GM23338 (cell line): Measurements from ENCODE around the gene PCSK5.

Source experiments
- CREB1 ChIP-seq: fragments of 250-450 bp; sonication (Bioruptor Pico); IDR thresholded peaks from 2 replicates; pipeline ENCODE4 v1.5.0; 2020; ENCODE audit warnings: low read depth, mild to moderate bottlenecking, moderate library complexity
- EZH2 ChIP-seq: fragments of 200-600 bp; sonication (generic); IDR thresholded peaks from one replicate; pipeline ENCODE4 v1.8.0; 2017; ENCODE audit warnings: antibody characterized with exemption, mild to moderate bottlenecking, low read depth; ENCODE audit not compliant: unreplicated experiment
- EZH2phosphoT487 ChIP-seq: fragments of 200-600 bp; sonication (generic); IDR thresholded peaks from one replicate; pipeline ENCODE4 v1.8.1; 2018; ENCODE audit warnings: antibody characterized with exemption; ENCODE audit not compliant: unreplicated experiment
- JUNB ChIP-seq: IDR thresholded peaks from one replicate; pipeline ENCODE4 v1.6.1; 2016; ENCODE audit warnings: antibody characterized with exemption; ENCODE audit not compliant: unreplicated experiment
- NANOG ChIP-seq: IDR thresholded peaks from 2 replicates; pipeline ENCODE4 v1.6.1; 2016; ENCODE audit warnings: antibody characterized with exemption, borderline replicate concordance
- POLR2AphosphoS5 ChIP-seq: IDR thresholded peaks from 2 replicates; pipeline ENCODE4 v1.6.1; 2016; ENCODE audit warnings: antibody characterized with exemption, low read depth
- STAT1 ChIP-seq: IDR thresholded peaks from one replicate; pipeline ENCODE4 v1.6.1; 2016; ENCODE audit warnings: antibody characterized with exemption; ENCODE audit not compliant: unreplicated experiment
- ZNF114 ChIP-seq: fragments of 250-450 bp; sonication (Bioruptor Pico); IDR thresholded peaks from 2 replicates; pipeline ENCODE4 v1.5.0; 2020; ENCODE audit warnings: mild to moderate bottlenecking, moderate library complexity
- ZNF331 ChIP-seq: fragments of 250-450 bp; sonication (Bioruptor Pico); IDR thresholded peaks from 2 replicates; pipeline ENCODE4 v1.5.0; 2020; ENCODE audit warnings: low read depth, mild to moderate bottlenecking, moderate library complexity
- TF ChIP-seq, protein P1 (sequence below), 2 experiments: fragments of 200-600 bp in 1 of 2; sonication (generic) in 1 of 2; conservative IDR thresholded peaks; 2 replicates each; pipeline versions ENCODE4 v1.5.1 to v1.6.1; 2016 to 2017; ENCODE audit warnings: antibody characterized with exemption in 2 of 2, low read depth in 2 of 2, mild to moderate bottlenecking in 2 of 2, moderate library complexity in 1 of 2
- TF ChIP-seq, protein P2 (sequence below): IDR thresholded peaks from one replicate; pipeline ENCODE4 v1.6.1; 2018; ENCODE audit warnings: antibody characterized with exemption; ENCODE audit not compliant: unreplicated experiment
- TF ChIP-seq, protein P3 (sequence below): IDR thresholded peaks from 2 replicates; pipeline ENCODE4 v1.6.1; 2016; ENCODE audit warnings: antibody characterized with exemption

DNA sequence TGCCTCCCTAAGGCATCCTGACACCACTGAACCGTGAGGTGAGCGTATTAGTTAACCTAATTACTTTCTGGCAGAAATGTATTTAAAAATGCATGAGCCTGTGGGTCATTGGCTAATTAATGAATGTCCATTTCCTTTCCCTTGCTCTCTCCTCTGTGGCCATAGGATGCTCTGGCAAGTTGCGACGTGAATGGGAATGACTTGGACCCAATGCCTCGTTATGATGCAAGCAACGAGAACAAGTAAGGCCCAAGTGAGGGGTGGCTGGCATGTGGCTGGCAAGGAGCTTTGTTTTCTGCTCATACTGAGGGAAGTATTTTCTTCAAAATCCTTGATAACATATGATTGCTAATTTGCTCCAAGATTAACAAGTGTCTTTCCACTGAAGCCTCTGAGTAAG lies 136.3 kb downstream of the PCSK5 start:
- TF ChIP-seq POLR2AphosphoS5 (no peak), NANOG (no peak), CREB1 (no peak), ZNF114 (CRISPR knock-in tag) (no peak), EZH2 (no peak), EZH2phosphoT487 (no peak), JUNB (no peak), STAT1 (no peak), ZNF331 (CRISPR knock-in tag) (no peak)
- TF ChIP-seq, protein P1, sequence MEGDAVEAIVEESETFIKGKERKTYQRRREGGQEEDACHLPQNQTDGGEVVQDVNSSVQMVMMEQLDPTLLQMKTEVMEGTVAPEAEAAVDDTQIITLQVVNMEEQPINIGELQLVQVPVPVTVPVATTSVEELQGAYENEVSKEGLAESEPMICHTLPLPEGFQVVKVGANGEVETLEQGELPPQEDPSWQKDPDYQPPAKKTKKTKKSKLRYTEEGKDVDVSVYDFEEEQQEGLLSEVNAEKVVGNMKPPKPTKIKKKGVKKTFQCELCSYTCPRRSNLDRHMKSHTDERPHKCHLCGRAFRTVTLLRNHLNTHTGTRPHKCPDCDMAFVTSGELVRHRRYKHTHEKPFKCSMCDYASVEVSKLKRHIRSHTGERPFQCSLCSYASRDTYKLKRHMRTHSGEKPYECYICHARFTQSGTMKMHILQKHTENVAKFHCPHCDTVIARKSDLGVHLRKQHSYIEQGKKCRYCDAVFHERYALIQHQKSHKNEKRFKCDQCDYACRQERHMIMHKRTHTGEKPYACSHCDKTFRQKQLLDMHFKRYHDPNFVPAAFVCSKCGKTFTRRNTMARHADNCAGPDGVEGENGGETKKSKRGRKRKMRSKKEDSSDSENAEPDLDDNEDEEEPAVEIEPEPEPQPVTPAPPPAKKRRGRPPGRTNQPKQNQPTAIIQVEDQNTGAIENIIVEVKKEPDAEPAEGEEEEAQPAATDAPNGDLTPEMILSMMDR (conservative IDR thresholded peaks at IDR 0.05; ENCODE audit: low read depth in 2 of 2) = no peak
- TF ChIP-seq, protein P2, sequence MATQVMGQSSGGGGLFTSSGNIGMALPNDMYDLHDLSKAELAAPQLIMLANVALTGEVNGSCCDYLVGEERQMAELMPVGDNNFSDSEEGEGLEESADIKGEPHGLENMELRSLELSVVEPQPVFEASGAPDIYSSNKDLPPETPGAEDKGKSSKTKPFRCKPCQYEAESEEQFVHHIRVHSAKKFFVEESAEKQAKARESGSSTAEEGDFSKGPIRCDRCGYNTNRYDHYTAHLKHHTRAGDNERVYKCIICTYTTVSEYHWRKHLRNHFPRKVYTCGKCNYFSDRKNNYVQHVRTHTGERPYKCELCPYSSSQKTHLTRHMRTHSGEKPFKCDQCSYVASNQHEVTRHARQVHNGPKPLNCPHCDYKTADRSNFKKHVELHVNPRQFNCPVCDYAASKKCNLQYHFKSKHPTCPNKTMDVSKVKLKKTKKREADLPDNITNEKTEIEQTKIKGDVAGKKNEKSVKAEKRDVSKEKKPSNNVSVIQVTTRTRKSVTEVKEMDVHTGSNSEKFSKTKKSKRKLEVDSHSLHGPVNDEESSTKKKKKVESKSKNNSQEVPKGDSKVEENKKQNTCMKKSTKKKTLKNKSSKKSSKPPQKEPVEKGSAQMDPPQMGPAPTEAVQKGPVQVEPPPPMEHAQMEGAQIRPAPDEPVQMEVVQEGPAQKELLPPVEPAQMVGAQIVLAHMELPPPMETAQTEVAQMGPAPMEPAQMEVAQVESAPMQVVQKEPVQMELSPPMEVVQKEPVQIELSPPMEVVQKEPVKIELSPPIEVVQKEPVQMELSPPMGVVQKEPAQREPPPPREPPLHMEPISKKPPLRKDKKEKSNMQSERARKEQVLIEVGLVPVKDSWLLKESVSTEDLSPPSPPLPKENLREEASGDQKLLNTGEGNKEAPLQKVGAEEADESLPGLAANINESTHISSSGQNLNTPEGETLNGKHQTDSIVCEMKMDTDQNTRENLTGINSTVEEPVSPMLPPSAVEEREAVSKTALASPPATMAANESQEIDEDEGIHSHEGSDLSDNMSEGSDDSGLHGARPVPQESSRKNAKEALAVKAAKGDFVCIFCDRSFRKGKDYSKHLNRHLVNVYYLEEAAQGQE = no peak
- TF ChIP-seq, protein P3, sequence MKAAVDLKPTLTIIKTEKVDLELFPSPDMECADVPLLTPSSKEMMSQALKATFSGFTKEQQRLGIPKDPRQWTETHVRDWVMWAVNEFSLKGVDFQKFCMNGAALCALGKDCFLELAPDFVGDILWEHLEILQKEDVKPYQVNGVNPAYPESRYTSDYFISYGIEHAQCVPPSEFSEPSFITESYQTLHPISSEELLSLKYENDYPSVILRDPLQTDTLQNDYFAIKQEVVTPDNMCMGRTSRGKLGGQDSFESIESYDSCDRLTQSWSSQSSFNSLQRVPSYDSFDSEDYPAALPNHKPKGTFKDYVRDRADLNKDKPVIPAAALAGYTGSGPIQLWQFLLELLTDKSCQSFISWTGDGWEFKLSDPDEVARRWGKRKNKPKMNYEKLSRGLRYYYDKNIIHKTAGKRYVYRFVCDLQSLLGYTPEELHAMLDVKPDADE = no peak
